Fibroblast of villous mesenchyme (primary cell): ENCODE data around the gene DMRTB1. TPM values are rescaled to one million over a fixed set of nuclear protein-coding genes. Genes with fewer than 3 reads are reported as not detected.

Experiments used
- DNase-seq: peaks from one replicate; pipeline ENCODE4 v3.0.0-alpha.2; 2010; ENCODE audit warnings: low read depth
- H3K4me3 ChIP-seq: 2 replicates; pipeline ENCODE4 v1.5.1; 2011; ENCODE audit warnings: low read depth, mild to moderate bottlenecking, low read length
- total RNA-seq: library from RNA; depleted of rRNA; stranded (reverse); fragments of >200 nt; gene quantifications from 2 replicates; pipeline ENCODE4 v1.2.3, GENCODE V29; 2012
- TF ChIP-seq, protein P1 (sequence below): IDR thresholded peaks from 2 replicates; pipeline ENCODE4 v1.5.1; 2012; ENCODE audit warnings: low read depth, mild to moderate bottlenecking, low read length; ENCODE audit not compliant: insufficient read depth

The DMRTB1 gene
- total RNA-seq, 1 donor, result not detected

GRCh38 chr1:53499257-53500203 lies 40.3 kb downstream of the DMRTB1 start:
- TF ChIP-seq, protein P1, sequence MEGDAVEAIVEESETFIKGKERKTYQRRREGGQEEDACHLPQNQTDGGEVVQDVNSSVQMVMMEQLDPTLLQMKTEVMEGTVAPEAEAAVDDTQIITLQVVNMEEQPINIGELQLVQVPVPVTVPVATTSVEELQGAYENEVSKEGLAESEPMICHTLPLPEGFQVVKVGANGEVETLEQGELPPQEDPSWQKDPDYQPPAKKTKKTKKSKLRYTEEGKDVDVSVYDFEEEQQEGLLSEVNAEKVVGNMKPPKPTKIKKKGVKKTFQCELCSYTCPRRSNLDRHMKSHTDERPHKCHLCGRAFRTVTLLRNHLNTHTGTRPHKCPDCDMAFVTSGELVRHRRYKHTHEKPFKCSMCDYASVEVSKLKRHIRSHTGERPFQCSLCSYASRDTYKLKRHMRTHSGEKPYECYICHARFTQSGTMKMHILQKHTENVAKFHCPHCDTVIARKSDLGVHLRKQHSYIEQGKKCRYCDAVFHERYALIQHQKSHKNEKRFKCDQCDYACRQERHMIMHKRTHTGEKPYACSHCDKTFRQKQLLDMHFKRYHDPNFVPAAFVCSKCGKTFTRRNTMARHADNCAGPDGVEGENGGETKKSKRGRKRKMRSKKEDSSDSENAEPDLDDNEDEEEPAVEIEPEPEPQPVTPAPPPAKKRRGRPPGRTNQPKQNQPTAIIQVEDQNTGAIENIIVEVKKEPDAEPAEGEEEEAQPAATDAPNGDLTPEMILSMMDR, result no peak
- no peak overlapping the region for H3K4me3 ChIP-seq
- DNase-seq, result no peak

DNA sequence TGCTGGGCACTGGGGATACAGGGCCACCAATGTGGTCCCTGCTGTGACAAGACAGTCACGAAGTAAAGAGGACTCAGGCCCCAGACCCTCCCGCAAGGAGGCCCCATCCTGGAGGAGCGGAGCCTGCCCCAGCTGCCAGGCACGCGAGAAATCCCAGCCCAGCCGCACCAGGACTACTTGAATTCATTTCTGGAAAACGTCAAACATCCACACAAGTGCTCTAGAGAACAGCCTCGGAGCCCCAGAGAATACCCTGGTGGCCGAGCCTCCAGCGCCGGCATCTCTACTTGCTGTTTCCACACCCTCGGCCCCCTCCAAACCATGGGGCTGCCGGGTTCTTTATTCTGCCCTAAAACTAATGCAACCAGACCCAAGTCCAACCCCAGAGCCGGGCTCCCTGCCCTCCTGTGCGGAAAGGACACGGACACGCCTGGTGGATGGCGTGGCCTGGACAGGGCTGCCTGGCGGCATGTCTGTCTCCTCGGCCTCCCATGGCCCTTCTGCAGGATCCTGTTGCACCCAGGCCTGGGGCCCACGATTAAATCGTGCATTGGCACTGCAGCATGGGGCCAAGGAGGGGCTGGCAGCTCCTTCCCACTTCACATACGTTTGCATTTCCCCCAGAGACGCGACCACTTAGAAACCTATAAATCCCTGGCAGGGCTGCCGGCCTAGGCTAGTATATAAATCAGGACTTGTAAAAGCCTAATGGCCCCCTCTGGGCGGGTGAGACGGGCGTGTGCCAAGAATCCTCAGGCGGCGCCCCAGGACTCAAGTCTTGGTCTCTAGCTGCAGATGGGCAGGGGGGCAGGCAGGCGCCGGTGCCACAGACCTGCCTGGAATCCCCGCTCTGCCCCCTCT lies 41.2 kb downstream of the DMRTB1 start:
- no peak for DNase-seq
- no peak overlapping the region for H3K4me3 ChIP-seq
- TF ChIP-seq, protein P1, result no peak

- no peak for DNase-seq
- TF ChIP-seq, protein P1, result no peak
- no peak overlapping the region for H3K4me3 ChIP-seq
Measured at GRCh38 chr1:53501065-53502005, 42.1 kb downstream of the DMRTB1 start.

DNA sequence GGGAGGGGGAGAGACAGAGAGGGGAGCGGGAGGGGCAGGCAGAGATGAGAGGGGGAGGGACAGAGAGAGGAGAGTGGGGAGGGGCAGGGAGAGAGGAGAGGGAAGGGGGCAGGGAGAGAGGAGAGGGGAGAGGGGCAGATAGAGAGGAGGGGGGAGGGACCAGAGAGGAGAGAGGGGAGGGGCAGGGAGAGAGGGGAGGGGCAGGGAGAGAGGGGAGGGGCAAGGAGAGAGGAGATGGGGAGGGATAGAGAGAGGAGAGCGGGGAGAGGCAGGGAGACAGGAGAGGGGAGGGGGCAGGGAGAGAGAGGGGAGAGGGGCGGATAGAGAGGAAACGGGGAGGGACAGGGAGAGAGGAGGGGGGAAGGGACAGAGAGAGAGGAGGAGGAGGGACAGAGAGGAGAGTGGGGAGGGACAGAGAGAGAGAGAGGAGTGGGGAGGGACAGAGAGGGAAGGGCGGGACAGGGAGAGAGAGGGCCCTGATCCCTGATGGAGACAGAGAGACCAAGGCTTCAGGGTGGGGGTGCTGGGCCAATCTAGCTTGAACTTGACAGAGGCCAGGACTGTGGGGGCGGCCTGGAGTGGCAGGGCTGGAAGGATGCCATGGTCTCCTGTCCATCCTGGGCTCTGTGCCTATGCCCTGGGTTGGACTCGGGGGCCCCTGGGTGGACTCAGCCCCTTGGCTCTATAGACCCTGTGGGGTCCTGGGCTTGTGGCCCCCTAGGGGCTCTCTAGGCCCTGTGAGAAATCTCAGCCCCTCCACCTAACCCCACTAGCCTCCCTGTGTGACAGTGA lies 43.6 kb downstream of the DMRTB1 start:
- TF ChIP-seq, protein P1, result no peak
- DNase-seq, result no peak
- H3K4me3 ChIP-seq, result no peak overlapping the region

GRCh38 chr1:53503433-53504217 lies 44.4 kb downstream of the DMRTB1 start:
- TF ChIP-seq, protein P1, result no peak
- no peak for DNase-seq
- H3K4me3 ChIP-seq, result no peak overlapping the region
